OCI-LY1 (cell line): ENCODE results near the gene ST6GALNAC6.

Experiments
- H2AFZ ChIP-seq: fragments of 200-600 bp; sonication (generic), shearing (Covaris generic); 2 replicates; pipeline ENCODE4 v1.6.0; 2014; ENCODE audit warnings: antibody characterized with exemption, mild to moderate bottlenecking, low read length
- H3F3A ChIP-seq: fragments of 200-600 bp; sonication (generic), shearing (Covaris generic); 2 replicates; pipeline ENCODE4 v1.6.0; 2014; ENCODE audit warnings: mild to moderate bottlenecking, antibody characterized with exemption, low read length, moderate library complexity; ENCODE audit not compliant: insufficient read depth
- H3K27ac ChIP-seq: fragments of 200-600 bp; sonication (generic); 2 replicates; pipeline ENCODE4 v1.5.1; 2014; ENCODE audit warnings: low read length, mixed run types, mild to moderate bottlenecking, low read depth; ENCODE audit not compliant: poor library complexity, severe bottlenecking
- H3K27me3 ChIP-seq: fragments of 200-600 bp; sonication (generic); 2 replicates; pipeline ENCODE4 v1.6.0; 2014; ENCODE audit warnings: antibody characterized with exemption, mild to moderate bottlenecking, low read length, moderate library complexity; ENCODE audit not compliant: insufficient read depth
- H3K36me3 ChIP-seq: fragments of 200-600 bp; sonication (generic); 2 replicates; pipeline ENCODE4 v1.6.1; 2014; ENCODE audit warnings: mild to moderate bottlenecking, antibody characterized with exemption, low read length, moderate library complexity, mixed read lengths; ENCODE audit not compliant: insufficient read depth
- H3K4me1 ChIP-seq: fragments of 200-600 bp; sonication (generic); 2 replicates; pipeline ENCODE4 v1.5.1; 2014; ENCODE audit warnings: mild to moderate bottlenecking, low read length, moderate library complexity; ENCODE audit not compliant: insufficient read depth, severe bottlenecking
- H3K4me2 ChIP-seq: fragments of 200-600 bp; sonication (generic), shearing (Covaris generic); 2 replicates; pipeline ENCODE4 v1.6.1; 2014; ENCODE audit warnings: low read length
- H3K4me3 ChIP-seq: fragments of 200-600 bp; sonication (generic); 2 replicates; pipeline ENCODE4 v1.5.1; 2014; ENCODE audit warnings: low read length, low read depth, mild to moderate bottlenecking, mixed read lengths; ENCODE audit not compliant: poor library complexity, severe bottlenecking
- H3K79me2 ChIP-seq: fragments of 200-600 bp; shearing (Covaris generic); 2 replicates; pipeline ENCODE4 v1.6.1; 2016; ENCODE audit warnings: mixed run types, low read length, mixed read lengths; ENCODE audit not compliant: insufficient read depth
- H3K9ac ChIP-seq: fragments of 200-600 bp; sonication (generic), shearing (Covaris generic); 2 replicates; pipeline ENCODE4 v1.6.1; 2014; ENCODE audit warnings: mild to moderate bottlenecking, low read length, mixed read lengths
- H3K9me2 ChIP-seq: fragments of 200-600 bp; sonication (generic), shearing (Covaris generic); 2 replicates; pipeline ENCODE4 v1.6.1; 2014; ENCODE audit warnings: low read depth, mild to moderate bottlenecking, low read length, mixed read lengths
- H3K9me3 ChIP-seq: fragments of 200-600 bp; shearing (Covaris generic); 2 replicates; pipeline ENCODE4 v1.6.1; 2014; ENCODE audit warnings: low read length, mixed read lengths
- H4K20me1 ChIP-seq: fragments of 200-600 bp; sonication (generic), shearing (Covaris generic); 2 replicates; pipeline ENCODE4 v1.6.0; 2016; ENCODE audit warnings: mild to moderate bottlenecking, low read length; ENCODE audit not compliant: insufficient read depth
- EZH2 ChIP-seq: fragments of 200-600 bp; sonication (generic), shearing (Covaris generic); IDR thresholded peaks from 2 replicates; pipeline ENCODE4 v1.8.0; 2017; ENCODE audit warnings: borderline replicate concordance, mixed run types, mild to moderate bottlenecking, antibody characterized with exemption, low read length, moderate library complexity, mixed read lengths
- TF ChIP-seq, protein P1 (sequence below): fragments of 200-600 bp; sonication (generic), shearing (Covaris generic); IDR thresholded peaks from 2 replicates; pipeline ENCODE4 v1.5.1; 2017; ENCODE audit warnings: mild to moderate bottlenecking, antibody characterized with exemption, low read length, moderate library complexity, mixed read lengths

The ST6GALNAC6 gene

DNA sequence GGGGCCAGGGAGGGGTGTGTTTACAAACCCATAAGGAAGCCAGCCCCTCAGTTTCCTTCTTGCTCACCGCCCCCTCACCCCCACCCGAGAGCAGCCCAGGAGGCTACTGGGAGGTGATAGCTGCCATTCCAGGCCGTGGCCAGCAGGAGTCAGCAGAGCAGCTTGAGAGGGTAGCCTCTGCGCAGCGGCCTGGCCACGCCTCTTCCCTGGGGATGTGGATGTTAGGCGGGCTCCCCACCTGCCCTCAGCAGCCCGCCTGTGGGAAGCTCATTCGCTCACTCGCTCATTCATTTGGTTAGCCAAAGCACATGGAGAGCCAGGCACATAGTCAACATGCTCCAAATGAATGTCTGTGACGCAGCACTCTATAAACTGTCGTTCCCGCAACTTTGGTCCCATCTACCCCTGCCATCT is 44.3 kb upstream of the ST6GALNAC6 start:
- Histone ChIP-seq H3K36me3 (peaks cover 77% of the 10 kb centered on the region), H3K4me3 (no peak overlapping the region), H4K20me1 (no peaks in the 10 kb centered on the region), H3K27me3 (no peaks in the 10 kb centered on the region), H3K4me2 (no peak overlapping the region), H3K9ac (no peak overlapping the region), H3K27ac (peak overlapping the region; percentile 36), H2AFZ (no peak overlapping the region), H3K9me3 (no peaks in the 10 kb centered on the region), H3K4me1 (peaks cover under 1% of the 10 kb centered on the region), H3K79me2 (no peaks in the 10 kb centered on the region), H3F3A (no peaks in the 10 kb centered on the region), H3K9me2 (no peaks in the 10 kb centered on the region)
- no peak for TF ChIP-seq EZH2
- TF ChIP-seq, protein P1, sequence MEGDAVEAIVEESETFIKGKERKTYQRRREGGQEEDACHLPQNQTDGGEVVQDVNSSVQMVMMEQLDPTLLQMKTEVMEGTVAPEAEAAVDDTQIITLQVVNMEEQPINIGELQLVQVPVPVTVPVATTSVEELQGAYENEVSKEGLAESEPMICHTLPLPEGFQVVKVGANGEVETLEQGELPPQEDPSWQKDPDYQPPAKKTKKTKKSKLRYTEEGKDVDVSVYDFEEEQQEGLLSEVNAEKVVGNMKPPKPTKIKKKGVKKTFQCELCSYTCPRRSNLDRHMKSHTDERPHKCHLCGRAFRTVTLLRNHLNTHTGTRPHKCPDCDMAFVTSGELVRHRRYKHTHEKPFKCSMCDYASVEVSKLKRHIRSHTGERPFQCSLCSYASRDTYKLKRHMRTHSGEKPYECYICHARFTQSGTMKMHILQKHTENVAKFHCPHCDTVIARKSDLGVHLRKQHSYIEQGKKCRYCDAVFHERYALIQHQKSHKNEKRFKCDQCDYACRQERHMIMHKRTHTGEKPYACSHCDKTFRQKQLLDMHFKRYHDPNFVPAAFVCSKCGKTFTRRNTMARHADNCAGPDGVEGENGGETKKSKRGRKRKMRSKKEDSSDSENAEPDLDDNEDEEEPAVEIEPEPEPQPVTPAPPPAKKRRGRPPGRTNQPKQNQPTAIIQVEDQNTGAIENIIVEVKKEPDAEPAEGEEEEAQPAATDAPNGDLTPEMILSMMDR: peak; percentile 93

DNA sequence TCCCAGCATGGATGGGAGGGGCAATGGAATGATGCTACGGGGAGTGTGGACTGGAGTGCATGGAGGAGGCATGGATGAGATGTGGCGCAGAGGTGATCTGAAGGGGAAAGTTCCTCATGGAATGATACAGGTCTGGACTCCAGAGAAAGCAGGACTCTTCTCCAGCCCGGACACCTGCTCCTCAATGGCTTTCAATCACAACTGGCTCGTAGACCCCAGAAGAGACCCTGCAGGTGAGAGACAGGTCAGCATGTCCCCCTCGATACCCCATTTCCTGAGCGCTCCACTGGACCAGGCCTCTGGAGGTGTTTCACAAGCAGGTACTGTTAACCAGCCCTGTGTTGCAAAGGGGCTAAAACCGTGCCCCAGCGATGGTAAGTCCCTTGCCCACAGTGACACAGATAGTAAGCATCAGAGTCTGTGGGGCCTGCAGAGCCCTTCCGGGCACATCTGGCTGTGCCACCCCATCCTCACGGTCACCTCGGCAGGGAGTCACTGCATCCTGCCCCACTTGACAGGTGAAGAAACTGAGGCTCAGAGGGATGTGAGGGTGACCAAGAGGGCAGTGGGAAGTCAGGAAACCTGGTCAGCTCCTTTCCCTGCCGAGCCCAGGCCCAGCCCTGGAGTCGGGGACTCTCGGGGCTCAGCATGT is 43.7 kb upstream of the ST6GALNAC6 start:
- H3K36me3 ChIP-seq: peaks cover 75% of the 10 kb centered on the region
- H3K27me3 ChIP-seq: no peaks in the 10 kb centered on the region
- no peak overlapping the region for H3K4me2 ChIP-seq
- no peaks in the 10 kb centered on the region for H3K9me3 ChIP-seq
- no peaks in the 10 kb centered on the region for H3K79me2 ChIP-seq
- H3K4me3 ChIP-seq: no peak overlapping the region
- H4K20me1 ChIP-seq: no peaks in the 10 kb centered on the region
- H3K9ac ChIP-seq: no peak overlapping the region
- no peak overlapping the region for H2AFZ ChIP-seq
- H3K27ac ChIP-seq: no peak overlapping the region
- peaks cover 6% of the 10 kb centered on the region for H3K4me1 ChIP-seq
- no peaks in the 10 kb centered on the region for H3K9me2 ChIP-seq
- no peaks in the 10 kb centered on the region for H3F3A ChIP-seq
- TF ChIP-seq, protein P1: 0 out of 2 replicates have a peak, but pooled peaks have one; percentile 4
- TF ChIP-seq EZH2: no peak

DNA sequence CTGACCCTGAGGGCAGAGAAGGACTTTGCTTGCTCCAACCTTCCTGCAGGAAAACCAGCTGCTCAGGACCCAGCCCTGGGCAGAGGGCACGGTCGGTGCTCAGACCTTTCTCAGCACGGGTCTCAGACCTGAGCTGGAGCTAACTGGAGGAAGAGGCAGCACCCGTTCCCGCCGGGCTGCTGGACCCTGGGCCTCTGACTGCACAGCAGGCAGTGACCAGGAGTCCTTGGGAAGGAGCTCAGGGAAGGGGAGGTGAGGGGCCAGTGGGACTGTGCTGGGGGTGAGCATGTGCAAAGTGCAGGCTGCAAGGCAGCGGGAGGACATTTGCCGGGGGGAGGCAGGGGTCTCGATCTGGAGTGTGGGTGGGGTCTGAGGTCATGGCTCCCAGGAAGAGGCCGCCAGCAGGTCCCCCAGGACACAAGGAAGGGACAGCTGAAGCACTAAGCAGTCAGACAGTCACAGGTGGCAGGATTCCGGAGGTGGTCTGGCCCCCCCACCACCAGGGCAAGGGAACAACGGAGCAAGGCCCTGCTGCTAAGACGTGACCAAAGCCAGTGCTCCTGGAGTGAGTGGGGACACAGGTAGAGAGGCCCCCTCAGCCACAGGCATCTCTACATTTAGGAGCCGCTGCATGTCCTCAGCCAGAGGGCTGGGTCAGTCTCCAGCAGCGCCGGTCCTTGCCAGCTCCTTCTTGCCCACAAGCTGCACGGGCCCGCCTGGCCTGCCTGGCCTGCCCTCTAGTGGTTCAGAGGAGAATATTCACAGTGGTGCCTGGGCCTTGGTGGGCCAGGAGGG is 43.0 kb upstream of the ST6GALNAC6 start:
- no peaks in the 10 kb centered on the region for H3K79me2 ChIP-seq
- H3K27me3 ChIP-seq: no peaks in the 10 kb centered on the region
- peaks cover 9% of the 10 kb centered on the region for H3K4me1 ChIP-seq
- no peaks in the 10 kb centered on the region for H4K20me1 ChIP-seq
- peaks cover 68% of the 10 kb centered on the region for H3K36me3 ChIP-seq
- H3F3A ChIP-seq: no peaks in the 10 kb centered on the region
- H3K4me3 ChIP-seq: no peak overlapping the region
- no peak overlapping the region for H3K4me2 ChIP-seq
- no peak overlapping the region for H3K27ac ChIP-seq
- H3K9ac ChIP-seq: no peak overlapping the region
- H2AFZ ChIP-seq: no peak overlapping the region
- no peaks in the 10 kb centered on the region for H3K9me2 ChIP-seq
- no peaks in the 10 kb centered on the region for H3K9me3 ChIP-seq
- TF ChIP-seq, protein P1: peak; percentile 91
- no peak for TF ChIP-seq EZH2
